Measurements from ENCODE around the gene AMOT. TPM values are rescaled to one million over a fixed set of nuclear protein-coding genes. Genes with fewer than 3 reads are reported as not detected.

Gene AMOT
- total RNA-seq, 1 donor from 2014 or later: 108 TPM

GRCh38 chrX:112789931-112790330 is 50.7 kb downstream of the AMOT start:
- TF ChIP-seq CTCF (conservative IDR thresholded peaks at IDR 0.05): no peak
- Mint-ChIP-seq H3K27me3 (ENCODE audit: low read depth) (no peaks in the 10 kb centered on the region), H3K4me3 (no peak overlapping the region), H3K4me1 (no peaks in the 10 kb centered on the region), H3K36me3 (ENCODE audit: low read depth) (peaks cover 18% of the 10 kb centered on the region), H3K27ac (ENCODE audit: unreplicated experiment) (no peak overlapping the region), H3K9me3 (no peaks in the 10 kb centered on the region)
- no peak for DNase-seq (ENCODE audit: low read depth, low spot score)

DNA sequence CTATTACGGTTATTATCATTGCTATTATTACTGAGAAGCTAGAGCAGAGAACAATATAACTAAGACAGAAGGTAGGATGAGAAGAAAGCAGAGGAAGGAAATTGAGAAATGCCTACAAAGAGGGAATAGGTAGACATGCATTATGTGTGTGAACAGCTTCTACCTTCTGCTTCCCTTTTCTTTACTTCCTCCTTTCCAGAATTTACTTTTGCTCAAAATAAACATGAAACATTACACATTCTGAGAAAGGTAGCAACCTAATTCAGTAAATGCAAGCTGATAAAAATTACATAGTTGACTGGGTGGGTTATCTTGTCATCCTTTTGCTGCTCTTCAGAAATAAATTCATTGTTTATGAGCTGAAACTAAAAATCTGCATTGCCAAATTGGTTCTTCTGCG is 54.6 kb downstream of the AMOT start:
- TF ChIP-seq CTCF (conservative IDR thresholded peaks at IDR 0.05): no peak
- DNase-seq (ENCODE audit: low read depth, low spot score): no peak
- H3K9me3 Mint-ChIP-seq: peaks cover 4% of the 10 kb centered on the region
- H3K27ac Mint-ChIP-seq (ENCODE audit: unreplicated experiment): no peak overlapping the region
- H3K4me1 Mint-ChIP-seq: no peaks in the 10 kb centered on the region
- no peak overlapping the region for H3K4me3 Mint-ChIP-seq
- H3K27me3 Mint-ChIP-seq (ENCODE audit: low read depth): no peaks in the 10 kb centered on the region
- peaks cover 26% of the 10 kb centered on the region for H3K36me3 Mint-ChIP-seq (ENCODE audit: low read depth)

- no peak overlapping the region for H3K27ac Mint-ChIP-seq (ENCODE audit: unreplicated experiment)
- H3K36me3 Mint-ChIP-seq (ENCODE audit: low read depth): peaks cover 29% of the 10 kb centered on the region
- H3K4me3 Mint-ChIP-seq: no peak overlapping the region
These were observed 55.3 kb downstream of the AMOT start for GRCh38 chrX:112785344-112785743.

GRCh38 chrX:112784692-112785091 is 55.9 kb downstream of the AMOT start:
- no peaks in the 10 kb centered on the region for H3K4me1 Mint-ChIP-seq
- TF ChIP-seq CTCF (conservative IDR thresholded peaks at IDR 0.05): no peak
- DNase-seq (ENCODE audit: low read depth, low spot score): no peak

More at GRCh38 chrX:112785344-112785743, 55.3 kb downstream of the AMOT start:
- Mint-ChIP-seq H3K9me3 (peaks cover 4% of the 10 kb centered on the region), H3K4me1 (no peaks in the 10 kb centered on the region), H3K27me3 (ENCODE audit: low read depth) (no peaks in the 10 kb centered on the region)
- no peak for DNase-seq (ENCODE audit: low read depth, low spot score)
- no peak for TF ChIP-seq CTCF (conservative IDR thresholded peaks at IDR 0.05)

GRCh38 chrX:112779139-112779538 is 61.5 kb downstream of the AMOT start:
- no peak for TF ChIP-seq CTCF (conservative IDR thresholded peaks at IDR 0.05)
- no peaks in the 10 kb centered on the region for H3K27me3 Mint-ChIP-seq (ENCODE audit: low read depth)
- H3K4me3 Mint-ChIP-seq: no peak overlapping the region
- H3K36me3 Mint-ChIP-seq (ENCODE audit: low read depth): peaks cover 32% of the 10 kb centered on the region
- no peak for DNase-seq (ENCODE audit: low read depth, low spot score)
- H3K27ac Mint-ChIP-seq (ENCODE audit: unreplicated experiment): no peak overlapping the region
- H3K4me1 Mint-ChIP-seq: no peaks in the 10 kb centered on the region
- H3K9me3 Mint-ChIP-seq: peaks cover 4% of the 10 kb centered on the region

More at GRCh38 chrX:112784692-112785091, 55.9 kb downstream of the AMOT start:
- Mint-ChIP-seq H3K4me3 (no peak overlapping the region), H3K36me3 (ENCODE audit: low read depth) (peaks cover 33% of the 10 kb centered on the region), H3K27me3 (ENCODE audit: low read depth) (no peaks in the 10 kb centered on the region), H3K9me3 (peaks cover 4% of the 10 kb centered on the region), H3K27ac (ENCODE audit: unreplicated experiment) (no peak overlapping the region)
